ENCODE results near the gene MYO6. TPM values are rescaled to one million over a fixed set of nuclear protein-coding genes. Genes with fewer than 3 reads are reported as not detected.
A peak's percentile ranks its signal among the peaks of the same experiment; 100 is the strongest.

Gene MYO6
- total RNA-seq, 1 donor from 2014 or later, result 56.1 TPM

DNA sequence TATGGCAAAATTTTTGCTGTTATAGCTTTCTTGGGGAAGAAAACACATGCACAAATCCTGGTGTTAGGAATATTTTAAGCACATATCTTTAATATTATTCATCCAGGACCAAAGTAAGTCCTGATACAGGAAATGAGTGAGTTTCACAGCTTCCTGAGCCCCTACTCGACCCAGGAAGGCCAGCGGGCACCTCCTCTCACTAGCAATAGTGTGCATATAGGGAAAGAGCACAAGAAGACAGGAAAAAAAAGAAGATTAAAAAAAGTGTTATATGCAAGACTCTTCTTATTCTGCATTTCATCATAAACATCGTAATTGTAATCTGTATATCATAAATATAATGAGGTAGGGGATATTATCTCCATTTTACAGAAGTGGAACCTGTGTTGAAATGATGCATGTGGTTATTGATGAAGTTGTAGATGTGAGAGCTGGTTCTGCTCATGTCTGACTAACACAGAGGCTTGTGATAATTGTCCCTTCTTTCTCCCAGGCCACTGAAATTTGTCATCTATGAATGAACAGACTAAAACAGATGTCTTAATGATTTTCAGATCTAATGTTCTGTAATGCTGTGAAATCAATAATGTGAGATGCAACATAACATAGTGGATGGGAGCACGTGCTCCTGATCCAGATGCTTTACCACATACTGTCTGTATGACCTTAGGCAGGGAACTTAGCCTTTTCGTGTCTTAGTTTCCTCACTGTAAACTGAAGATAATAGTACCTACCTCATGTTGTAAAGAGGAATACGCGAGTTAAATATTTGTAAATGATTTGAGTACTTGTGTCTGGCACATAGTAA is 101.2 kb downstream of the MYO6 start:
- H3K27me3 ChIP-seq (ENCODE audit: control insufficient read depth, insufficient read depth, low read length), result no peaks in the 10 kb centered on the region
- no peak for TF ChIP-seq CTCF (IDR thresholded peaks at IDR 0.05; ENCODE audit: insufficient read depth, low read length, poor library complexity, severe bottlenecking)
- H3K4me3 ChIP-seq (ENCODE audit: low read depth, low read length), result no peak overlapping the region
- DNase-seq (ENCODE audit: low read depth), result no peak
- no peaks in the 10 kb centered on the region for H3K36me3 ChIP-seq (ENCODE audit: control insufficient read depth, insufficient read depth, low read length)

DNA sequence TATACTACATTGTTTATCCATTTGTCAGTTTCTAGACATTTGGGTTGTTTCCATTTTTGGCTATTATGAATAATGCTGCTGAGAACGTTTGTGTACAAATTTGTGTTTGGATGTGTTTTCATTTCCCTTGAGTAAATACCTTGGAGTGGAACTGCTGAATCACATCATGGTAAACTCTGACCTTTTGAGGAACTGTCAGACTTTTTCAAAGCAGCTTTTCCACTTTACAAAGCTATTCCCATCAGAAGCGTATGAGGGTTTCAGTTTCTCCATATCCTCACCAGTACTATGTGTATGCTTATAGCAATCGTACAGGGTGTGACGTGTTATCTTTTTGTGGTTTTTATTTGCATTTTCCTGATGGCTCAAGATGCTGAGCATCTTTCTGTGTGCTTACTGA is 103.7 kb downstream of the MYO6 start:
- DNase-seq (ENCODE audit: low read depth), result no peak
- no peaks in the 10 kb centered on the region for H3K36me3 ChIP-seq (ENCODE audit: control insufficient read depth, insufficient read depth, low read length)
- H3K27me3 ChIP-seq (ENCODE audit: control insufficient read depth, insufficient read depth, low read length), result no peaks in the 10 kb centered on the region
- no peak for TF ChIP-seq CTCF (IDR thresholded peaks at IDR 0.05; ENCODE audit: insufficient read depth, low read length, poor library complexity, severe bottlenecking)
- no peak overlapping the region for H3K4me3 ChIP-seq (ENCODE audit: low read depth, low read length)

DNA sequence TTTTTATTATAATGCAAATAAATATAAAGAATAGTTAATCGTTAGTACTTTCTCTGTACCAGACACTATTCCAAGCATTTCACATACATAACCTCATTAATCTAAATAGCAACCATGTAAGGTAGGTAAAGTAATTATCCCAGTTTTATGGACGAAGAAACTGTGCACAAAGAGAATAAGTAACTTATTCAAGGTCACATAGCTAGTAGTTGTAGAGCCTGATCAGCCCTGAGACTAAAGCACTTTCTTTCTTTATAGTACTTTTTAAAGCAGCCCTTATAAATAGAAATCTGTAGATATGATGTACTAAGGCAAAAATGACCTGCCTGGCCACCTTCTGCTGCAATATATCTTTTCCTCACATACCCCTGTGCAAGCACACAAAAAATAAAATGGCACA is 104.8 kb downstream of the MYO6 start:
- no peaks in the 10 kb centered on the region for H3K36me3 ChIP-seq (ENCODE audit: control insufficient read depth, insufficient read depth, low read length)

GRCh38 chr6:75855052-75855451 is 106.0 kb downstream of the MYO6 start:
- DNase-seq (ENCODE audit: low read depth), result peak; percentile 12

More for the DNA sequence above, 104.8 kb downstream of the MYO6 start:
- TF ChIP-seq CTCF (IDR thresholded peaks at IDR 0.05; ENCODE audit: insufficient read depth, low read length, poor library complexity, severe bottlenecking), result no peak
- Histone ChIP-seq H3K27me3 (ENCODE audit: control insufficient read depth, insufficient read depth, low read length) (no peaks in the 10 kb centered on the region), H3K4me3 (ENCODE audit: low read depth, low read length) (no peak overlapping the region)
- DNase-seq (ENCODE audit: low read depth), result no peak

DNA sequence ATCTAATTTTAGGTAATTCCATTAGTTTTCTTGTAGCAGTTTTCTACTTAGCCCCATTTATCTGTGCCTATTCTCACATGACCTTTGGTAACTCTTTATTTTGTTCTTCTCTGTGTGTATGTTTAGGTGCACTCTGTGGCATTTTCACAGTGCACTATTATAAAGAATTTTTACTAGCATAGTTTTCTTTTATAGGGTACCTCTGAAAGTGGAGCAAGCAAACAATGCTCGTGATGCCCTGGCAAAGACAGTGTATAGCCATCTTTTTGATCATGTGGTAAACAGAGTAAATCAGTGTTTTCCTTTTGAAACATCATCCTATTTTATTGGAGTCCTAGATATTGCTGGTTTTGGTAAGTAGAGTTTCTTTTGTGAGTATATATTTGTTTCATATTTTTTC is 107.9 kb downstream of the MYO6 start:
- no peaks in the 10 kb centered on the region for H3K27me3 ChIP-seq (ENCODE audit: control insufficient read depth, insufficient read depth, low read length)
- no peak for DNase-seq (ENCODE audit: low read depth)
- TF ChIP-seq CTCF (IDR thresholded peaks at IDR 0.05; ENCODE audit: insufficient read depth, low read length, poor library complexity, severe bottlenecking), result no peak
- no peaks in the 10 kb centered on the region for H3K36me3 ChIP-seq (ENCODE audit: control insufficient read depth, insufficient read depth, low read length)
- H3K4me3 ChIP-seq (ENCODE audit: low read depth, low read length), result no peak overlapping the region

More at GRCh38 chr6:75855052-75855451, 106.0 kb downstream of the MYO6 start:
- TF ChIP-seq CTCF (IDR thresholded peaks at IDR 0.05; ENCODE audit: insufficient read depth, low read length, poor library complexity, severe bottlenecking), result peak; percentile 60
- Histone ChIP-seq H3K27me3 (ENCODE audit: control insufficient read depth, insufficient read depth, low read length) (no peaks in the 10 kb centered on the region), H3K4me3 (ENCODE audit: low read depth, low read length) (no peak overlapping the region), H3K36me3 (ENCODE audit: control insufficient read depth, insufficient read depth, low read length) (no peaks in the 10 kb centered on the region)

DNA sequence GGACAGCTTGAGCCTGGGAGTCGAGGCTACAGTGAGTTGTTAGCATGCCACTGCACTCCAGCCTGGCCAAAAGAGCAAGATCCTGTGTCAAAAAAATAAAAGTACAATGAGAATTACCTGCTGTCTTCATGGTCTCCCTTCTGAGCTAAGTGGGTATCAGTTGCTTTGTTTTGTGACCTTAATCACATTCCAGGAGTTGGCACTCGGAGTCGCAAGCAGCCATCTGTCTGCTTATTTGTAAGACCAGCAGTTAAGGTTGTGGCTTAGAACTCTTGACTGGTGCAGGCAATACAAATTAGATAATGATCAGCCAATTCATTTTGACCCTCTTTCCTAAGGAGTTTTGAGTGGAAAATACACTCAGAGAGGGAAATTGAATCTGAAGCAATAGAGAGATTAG is 114.0 kb downstream of the MYO6 start:
- no peak for DNase-seq (ENCODE audit: low read depth)
- no peak overlapping the region for H3K4me3 ChIP-seq (ENCODE audit: low read depth, low read length)
- no peaks in the 10 kb centered on the region for H3K27me3 ChIP-seq (ENCODE audit: control insufficient read depth, insufficient read depth, low read length)
- no peaks in the 10 kb centered on the region for H3K36me3 ChIP-seq (ENCODE audit: control insufficient read depth, insufficient read depth, low read length)
- no peak for TF ChIP-seq CTCF (IDR thresholded peaks at IDR 0.05; ENCODE audit: insufficient read depth, low read length, poor library complexity, severe bottlenecking)

Measured in kidney epithelial cell (primary cell).